Measurements from ENCODE around the gene C1orf185. TPM values are rescaled to one million over a fixed set of nuclear protein-coding genes. Genes with fewer than 3 reads are reported as not detected.

C1orf185 gene
- polyA plus RNA-seq: not detected
- long read RNA-seq, donor 1: 0 reads
- long read RNA-seq, donor 2: 0 reads
- long read RNA-seq, donor 3: 0 reads
- long read RNA-seq, donor 4: 0 reads
- long read RNA-seq, donor 5: 0 reads
- long read RNA-seq, donor 6: 0 reads
- long read RNA-seq, donor 7: 0 reads
- long read RNA-seq, donor 8: 0 reads
- long read RNA-seq, donor 9: 0 reads
- long read RNA-seq, donor 10: 0 reads

DNA sequence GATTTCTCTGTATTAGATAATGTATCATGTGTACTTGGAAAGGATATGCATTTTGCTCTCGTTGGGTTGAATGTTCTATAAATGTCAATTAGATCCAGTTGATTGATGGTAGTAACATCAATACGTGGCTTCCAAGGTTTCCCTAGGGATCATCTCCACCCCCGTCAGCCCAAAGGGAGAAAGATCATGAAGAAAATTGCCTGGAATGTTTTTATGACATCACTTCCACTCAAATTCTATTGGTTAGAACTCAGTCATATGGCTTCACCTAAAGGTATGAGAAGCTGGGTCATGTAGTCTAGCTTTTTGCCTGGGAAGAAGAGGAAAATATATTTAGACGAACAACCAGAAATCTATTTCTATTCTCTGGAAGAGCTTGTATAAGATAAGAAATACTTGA, at the start of gene C1orf185:
C1orf185 (plus strand) TSS at position 253 of the 400 bp plus-strand sequence; CDS start at position 259, 6 bp downstream.
- no peaks in the 10 kb centered on the region for H3K27me3 ChIP-seq (ENCODE audit: control insufficient read depth in 3 of 3, insufficient read depth in 3 of 3, low read length in 3 of 3)
- FAIRE-seq: no peak
- no peaks in the 10 kb centered on the region for H3K4me1 ChIP-seq (ENCODE audit: control insufficient read depth in 3 of 3, insufficient read depth in 2 of 3, low read depth in 1 of 3, low read length in 2 of 3)
- no peak within 1 kb of the TSS for H3K4me3 ChIP-seq (ENCODE audit: low read depth in 1 of 3, low read length in 3 of 3)
- no peaks in the 10 kb centered on the region for H3K36me3 ChIP-seq (ENCODE audit: control insufficient read depth in 3 of 3, insufficient read depth in 2 of 3, low read depth in 1 of 3, low read length in 3 of 3)
- WGBS, 3 donors: 66 to 78% (median 68%) methylated on average over 4 of the region's 4 CpGs
- DNase-seq: no peak
- H3K27ac ChIP-seq (ENCODE audit: low read depth in 1 of 3, low read length in 2 of 3): no peak within 1 kb of the TSS
- H3K9me3 ChIP-seq (ENCODE audit: control insufficient read depth in 2 of 2, insufficient read depth in 1 of 2, low read depth in 1 of 2, low read length in 1 of 2): no peaks in the 10 kb centered on the region

DNA sequence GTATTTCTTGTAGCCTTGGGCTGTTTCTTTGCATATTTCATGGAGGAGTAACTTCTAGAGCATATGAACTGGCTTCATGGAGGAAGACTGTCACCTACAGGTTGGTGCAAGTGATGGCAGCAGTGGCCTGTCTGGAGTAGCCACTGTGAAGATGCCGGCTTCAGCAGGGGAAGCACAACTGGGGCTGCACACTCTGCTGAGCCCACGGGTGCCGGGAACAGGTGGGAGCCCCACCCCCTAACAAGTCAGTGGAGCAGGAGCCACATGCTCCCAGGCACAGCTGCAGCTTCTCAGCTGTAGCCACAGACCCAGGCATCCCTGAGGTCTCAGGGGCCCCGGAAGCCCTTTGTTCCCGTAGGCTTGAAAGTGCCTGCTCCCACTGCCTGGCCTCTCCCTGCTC, 43.2 kb upstream of the C1orf185 start:
- no peaks in the 10 kb centered on the region for H3K36me3 ChIP-seq (ENCODE audit: control insufficient read depth in 3 of 3, insufficient read depth in 2 of 3, low read depth in 1 of 3, low read length in 3 of 3)
- FAIRE-seq (no peak), DNase-seq (peak in 1 of 2 donors; percentile 20)
- no peak overlapping the region for H3K27ac ChIP-seq (ENCODE audit: low read depth in 1 of 3, low read length in 2 of 3)
- no peak overlapping the region for H3K4me3 ChIP-seq (ENCODE audit: low read depth in 1 of 3, low read length in 3 of 3)
- H3K4me1 ChIP-seq (ENCODE audit: control insufficient read depth in 3 of 3, insufficient read depth in 2 of 3, low read depth in 1 of 3, low read length in 2 of 3): no peaks in the 10 kb centered on the region
- peaks cover 0 to 4% (median 0%) of the 10 kb centered on the region in 3 donors for H3K27me3 ChIP-seq (ENCODE audit: control insufficient read depth in 3 of 3, insufficient read depth in 3 of 3, low read length in 3 of 3)
- 84 to 94% (median 84%) methylated on average over 5 of the region's 5 CpGs for WGBS, 3 donors
- peaks cover 0 to 11% of the 10 kb centered on the region in 2 donors for H3K9me3 ChIP-seq (ENCODE audit: control insufficient read depth in 2 of 2, insufficient read depth in 1 of 2, low read depth in 1 of 2, low read length in 1 of 2)

DNA sequence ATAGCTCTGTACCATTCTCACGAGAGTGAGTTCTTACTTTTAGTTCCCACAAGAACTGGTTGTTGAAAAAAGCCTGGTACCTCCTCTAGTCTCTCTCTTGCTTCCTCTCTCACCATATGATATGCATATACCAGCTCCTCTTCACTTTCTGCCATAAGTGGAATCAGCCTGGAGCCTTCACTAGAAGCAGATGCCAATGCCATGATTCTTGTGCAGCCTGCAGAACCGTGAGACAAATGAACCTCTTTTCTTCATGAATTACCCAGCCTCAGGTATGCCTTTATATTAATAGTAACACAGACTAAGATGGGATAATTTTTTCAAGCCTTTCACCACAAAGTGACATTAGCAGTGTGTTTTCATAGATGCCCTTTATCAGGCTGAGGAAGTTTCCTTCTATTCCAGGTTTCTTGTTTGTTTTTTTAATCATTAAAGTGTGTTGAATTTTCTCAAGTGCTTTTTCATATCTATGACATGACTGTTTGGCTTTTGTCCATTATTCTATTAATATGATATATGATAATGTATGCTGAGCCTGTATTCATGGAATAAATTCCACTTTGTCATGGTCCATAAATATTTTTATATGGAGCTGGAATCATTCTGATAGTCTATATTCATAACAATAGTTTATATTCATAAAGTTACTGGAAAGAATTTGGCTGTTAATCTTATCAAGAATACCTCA, 40.7 kb upstream of the C1orf185 start:
- Histone ChIP-seq H3K27me3 (ENCODE audit: control insufficient read depth in 3 of 3, insufficient read depth in 3 of 3, low read length in 3 of 3) (peaks cover 0 to 4% (median 0%) of the 10 kb centered on the region in 3 donors), H3K9me3 (ENCODE audit: control insufficient read depth in 2 of 2, insufficient read depth in 1 of 2, low read depth in 1 of 2, low read length in 1 of 2) (peaks cover 0 to 11% of the 10 kb centered on the region in 2 donors), H3K36me3 (ENCODE audit: control insufficient read depth in 3 of 3, insufficient read depth in 2 of 3, low read depth in 1 of 3, low read length in 3 of 3) (no peaks in the 10 kb centered on the region), H3K4me1 (ENCODE audit: control insufficient read depth in 3 of 3, insufficient read depth in 2 of 3, low read depth in 1 of 3, low read length in 2 of 3) (no peaks in the 10 kb centered on the region), H3K4me3 (ENCODE audit: low read depth in 1 of 3, low read length in 3 of 3) (no peak overlapping the region), H3K27ac (ENCODE audit: low read depth in 1 of 3, low read length in 2 of 3) (no peak overlapping the region)
- DNase-seq: no peak
- 75 to 90% (median 86%) methylated on average over 2 of the region's 2 CpGs for WGBS, 3 donors
- no peak for FAIRE-seq

DNA sequence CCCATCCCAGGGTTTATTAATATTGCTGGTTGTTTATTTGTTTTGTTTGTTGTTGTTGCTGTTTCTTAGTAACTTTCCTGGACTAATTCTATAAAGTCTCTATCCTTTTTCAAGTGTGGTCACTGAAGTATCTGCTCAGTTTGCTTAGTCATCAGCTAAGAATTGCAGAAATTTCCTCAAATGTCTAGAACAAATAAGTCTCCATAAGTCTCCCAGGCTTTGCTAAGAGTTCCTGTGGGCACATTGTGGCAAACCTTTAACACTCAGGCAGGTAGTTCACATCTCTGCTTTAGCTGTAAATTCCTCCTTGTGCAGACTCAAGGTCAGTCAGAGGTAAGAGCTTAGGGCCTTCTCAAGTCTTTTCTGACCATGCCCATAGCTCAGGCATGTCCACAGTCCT, 38.9 kb upstream of the C1orf185 start:
- peaks cover 0 to 11% of the 10 kb centered on the region in 2 donors for H3K9me3 ChIP-seq (ENCODE audit: control insufficient read depth in 2 of 2, insufficient read depth in 1 of 2, low read depth in 1 of 2, low read length in 1 of 2)
- no peaks in the 10 kb centered on the region for H3K4me1 ChIP-seq (ENCODE audit: control insufficient read depth in 3 of 3, insufficient read depth in 2 of 3, low read depth in 1 of 3, low read length in 2 of 3)
- no peak overlapping the region for H3K27ac ChIP-seq (ENCODE audit: low read depth in 1 of 3, low read length in 2 of 3)
- H3K4me3 ChIP-seq (ENCODE audit: low read depth in 1 of 3, low read length in 3 of 3): no peak overlapping the region
- H3K36me3 ChIP-seq (ENCODE audit: control insufficient read depth in 3 of 3, insufficient read depth in 2 of 3, low read depth in 1 of 3, low read length in 3 of 3): no peaks in the 10 kb centered on the region
- DNase-seq (no peak), FAIRE-seq (no peak)
- H3K27me3 ChIP-seq (ENCODE audit: control insufficient read depth in 3 of 3, insufficient read depth in 3 of 3, low read length in 3 of 3): peaks cover 0 to 4% (median 0%) of the 10 kb centered on the region in 3 donors

- no peaks in the 10 kb centered on the region for H3K36me3 ChIP-seq (ENCODE audit: control insufficient read depth in 3 of 3, insufficient read depth in 2 of 3, low read depth in 1 of 3, low read length in 3 of 3)
- FAIRE-seq: no peak
- no peaks in the 10 kb centered on the region for H3K4me1 ChIP-seq (ENCODE audit: control insufficient read depth in 3 of 3, insufficient read depth in 2 of 3, low read depth in 1 of 3, low read length in 2 of 3)
- peaks cover 0 to 3% (median 3%) of the 10 kb centered on the region in 3 donors for H3K27me3 ChIP-seq (ENCODE audit: control insufficient read depth in 3 of 3, insufficient read depth in 3 of 3, low read length in 3 of 3)
- H3K9me3 ChIP-seq (ENCODE audit: control insufficient read depth in 2 of 2, insufficient read depth in 1 of 2, low read depth in 1 of 2, low read length in 1 of 2): no peaks in the 10 kb centered on the region
- H3K4me3 ChIP-seq (ENCODE audit: low read depth in 1 of 3, low read length in 3 of 3): no peak overlapping the region
- no peak overlapping the region for H3K27ac ChIP-seq (ENCODE audit: low read depth in 1 of 3, low read length in 2 of 3)
- no peak for DNase-seq
Measured at GRCh38 chr1:51070011-51070410, 32.0 kb upstream of the C1orf185 start.

GRCh38 chr1:51070640-51071039, 31.4 kb upstream of the C1orf185 start:
- H3K27me3 ChIP-seq (ENCODE audit: control insufficient read depth in 3 of 3, insufficient read depth in 3 of 3, low read length in 3 of 3): peaks cover 0 to 3% (median 3%) of the 10 kb centered on the region in 3 donors
- H3K9me3 ChIP-seq (ENCODE audit: control insufficient read depth in 2 of 2, insufficient read depth in 1 of 2, low read depth in 1 of 2, low read length in 1 of 2): no peaks in the 10 kb centered on the region
- 93 to 100% (median 97%) methylated on average over 1 of the region's 1 CpG for WGBS, 3 donors
- DNase-seq: no peak
- H3K4me1 ChIP-seq (ENCODE audit: control insufficient read depth in 3 of 3, insufficient read depth in 2 of 3, low read depth in 1 of 3, low read length in 2 of 3): no peaks in the 10 kb centered on the region
- H3K4me3 ChIP-seq (ENCODE audit: low read depth in 1 of 3, low read length in 3 of 3): no peak overlapping the region
- H3K27ac ChIP-seq (ENCODE audit: low read depth in 1 of 3, low read length in 2 of 3): no peak overlapping the region
- no peak for FAIRE-seq
- no peaks in the 10 kb centered on the region for H3K36me3 ChIP-seq (ENCODE audit: control insufficient read depth in 3 of 3, insufficient read depth in 2 of 3, low read depth in 1 of 3, low read length in 3 of 3)

DNA sequence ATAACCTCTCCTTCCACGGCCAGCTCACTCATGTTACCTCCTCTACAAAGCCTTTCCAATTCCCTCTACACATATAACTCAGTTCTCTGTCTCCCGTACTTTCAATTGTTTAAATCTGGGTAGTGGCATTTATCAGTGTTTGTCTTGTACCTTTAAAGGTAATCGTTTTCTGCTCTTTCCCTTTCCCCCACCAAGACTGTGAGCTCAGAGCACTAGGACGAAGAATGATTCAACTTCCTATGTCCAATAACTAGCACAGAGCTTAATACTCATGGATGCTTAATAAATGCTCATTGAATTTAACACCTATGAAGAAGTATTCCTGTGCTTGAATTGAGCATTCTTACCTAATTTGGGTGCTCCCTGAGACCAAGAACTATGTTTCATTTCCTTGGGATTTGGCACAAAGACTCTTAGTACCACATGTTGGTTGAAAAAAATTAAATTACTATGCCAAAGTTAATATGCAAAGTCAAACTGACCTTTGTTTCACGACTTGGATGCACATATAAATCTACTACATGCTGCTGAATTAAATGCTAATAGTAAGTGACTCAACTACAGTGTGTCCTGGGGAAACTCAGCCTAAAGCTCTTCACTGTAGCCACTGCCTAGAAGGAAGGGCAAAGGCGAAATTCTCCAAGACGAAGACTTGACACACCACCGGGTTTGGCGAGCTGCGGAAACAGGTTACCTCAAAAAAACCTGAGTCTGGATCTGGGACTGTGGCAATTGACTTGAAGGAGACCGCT, 30.6 kb upstream of the C1orf185 start:
- Histone ChIP-seq H3K9me3 (ENCODE audit: control insufficient read depth in 2 of 2, insufficient read depth in 1 of 2, low read depth in 1 of 2, low read length in 1 of 2) (no peaks in the 10 kb centered on the region), H3K4me1 (ENCODE audit: control insufficient read depth in 3 of 3, insufficient read depth in 2 of 3, low read depth in 1 of 3, low read length in 2 of 3) (no peaks in the 10 kb centered on the region), H3K4me3 (ENCODE audit: low read depth in 1 of 3, low read length in 3 of 3) (no peak overlapping the region), H3K27me3 (ENCODE audit: control insufficient read depth in 3 of 3, insufficient read depth in 3 of 3, low read length in 3 of 3) (peaks cover 0 to 3% (median 3%) of the 10 kb centered on the region in 3 donors), H3K36me3 (ENCODE audit: control insufficient read depth in 3 of 3, insufficient read depth in 2 of 3, low read depth in 1 of 3, low read length in 3 of 3) (no peaks in the 10 kb centered on the region), H3K27ac (ENCODE audit: low read depth in 1 of 3, low read length in 2 of 3) (no peak overlapping the region)
- FAIRE-seq: no peak
- no peak for DNase-seq
- 79 to 85% (median 84%) methylated on average over 11 of the region's 11 CpGs for WGBS, 3 donors

GRCh38 chr1:51072043-51072439, 30.0 kb upstream of the C1orf185 start:
- Histone ChIP-seq H3K27me3 (ENCODE audit: control insufficient read depth in 3 of 3, insufficient read depth in 3 of 3, low read length in 3 of 3) (peaks cover 0 to 3% (median 3%) of the 10 kb centered on the region in 3 donors), H3K36me3 (ENCODE audit: control insufficient read depth in 3 of 3, insufficient read depth in 2 of 3, low read depth in 1 of 3, low read length in 3 of 3) (no peaks in the 10 kb centered on the region), H3K27ac (ENCODE audit: low read depth in 1 of 3, low read length in 2 of 3) (no peak overlapping the region), H3K4me1 (ENCODE audit: control insufficient read depth in 3 of 3, insufficient read depth in 2 of 3, low read depth in 1 of 3, low read length in 2 of 3) (no peaks in the 10 kb centered on the region), H3K4me3 (ENCODE audit: low read depth in 1 of 3, low read length in 3 of 3) (no peak overlapping the region), H3K9me3 (ENCODE audit: control insufficient read depth in 2 of 2, insufficient read depth in 1 of 2, low read depth in 1 of 2, low read length in 1 of 2) (no peaks in the 10 kb centered on the region)
- WGBS, 3 donors: 50 to 72% (median 63%) methylated on average over 16 of the region's 16 CpGs
- FAIRE-seq: no peak
- DNase-seq: peak in 1 of 2 donors; percentile 68
